NCI-H748 (cell line): ENCODE measurements around the gene MYO18A.
"Not testable (repeated sequence)": the region's sequence is repeated elsewhere in the genome, so short reads cannot be mapped to it uniquely, and the experiment has no call there.

Experiments
- DNase-seq: peaks from one replicate; lab custom pipeline; 2025; ENCODE audit not compliant: unreplicated experiment; lab: John Stamatoyannopoulos, UW

MYO18A gene

GRCh38 chr17:29180034-29180787, at the start of gene MYO18A:
Gene MYO18A, minus strand, starts transcription at chr17:29180398. Its CDS starts 13,458 bp downstream, at chr17:29166940.
- DNase-seq = peak; percentile 88

- DNase-seq = no peak
These were observed 45.2 kb upstream of the MYO18A start for GRCh38 chr17:29225396-29225795.

DNA sequence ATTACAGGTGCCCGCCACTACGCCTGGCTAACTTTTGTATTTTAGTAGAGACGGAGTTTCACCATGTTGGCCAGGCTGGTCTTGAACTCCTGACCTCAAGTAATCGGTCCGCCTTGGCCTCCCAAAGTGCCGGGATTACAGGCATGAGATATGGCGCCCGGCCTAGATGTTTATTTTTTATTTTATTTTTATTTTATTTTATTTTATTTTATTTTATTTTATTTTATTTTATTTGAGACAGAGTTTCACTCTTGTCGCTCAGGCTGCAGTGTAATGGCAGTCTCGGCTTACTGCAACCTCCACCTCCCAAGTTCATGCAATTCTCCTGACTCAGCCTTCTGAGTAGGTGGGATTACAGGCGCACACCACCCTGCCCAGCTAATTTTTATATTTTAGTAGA, 41.1 kb upstream of the MYO18A start:
- DNase-seq = not testable (repeated sequence)

- peak; percentile 79 for DNase-seq
These were observed 39.3 kb upstream of the MYO18A start for GRCh38 chr17:29219378-29220047.

DNA sequence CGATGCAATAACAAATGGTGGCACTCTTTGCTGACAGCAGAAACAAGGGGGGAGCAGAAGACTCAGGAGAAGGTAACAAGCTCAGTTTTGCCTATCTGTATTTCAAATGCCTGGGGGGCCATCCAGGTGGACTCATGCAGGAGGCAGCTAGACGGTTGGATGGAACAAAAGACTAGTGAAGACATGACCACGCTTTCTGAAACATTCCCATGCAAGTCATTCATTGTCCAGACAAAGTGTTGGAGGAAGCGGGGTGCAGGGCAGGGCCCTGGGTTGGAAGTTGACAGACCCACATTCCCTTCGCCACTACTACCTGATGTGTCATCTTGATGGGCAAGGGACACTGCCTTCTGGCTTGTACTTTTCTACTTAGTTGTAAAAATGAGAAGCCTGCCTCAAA, 36.7 kb upstream of the MYO18A start:
- DNase-seq = no peak

- no peak for DNase-seq
These were observed 36.0 kb upstream of the MYO18A start for GRCh38 chr17:29216181-29216580.

DNA sequence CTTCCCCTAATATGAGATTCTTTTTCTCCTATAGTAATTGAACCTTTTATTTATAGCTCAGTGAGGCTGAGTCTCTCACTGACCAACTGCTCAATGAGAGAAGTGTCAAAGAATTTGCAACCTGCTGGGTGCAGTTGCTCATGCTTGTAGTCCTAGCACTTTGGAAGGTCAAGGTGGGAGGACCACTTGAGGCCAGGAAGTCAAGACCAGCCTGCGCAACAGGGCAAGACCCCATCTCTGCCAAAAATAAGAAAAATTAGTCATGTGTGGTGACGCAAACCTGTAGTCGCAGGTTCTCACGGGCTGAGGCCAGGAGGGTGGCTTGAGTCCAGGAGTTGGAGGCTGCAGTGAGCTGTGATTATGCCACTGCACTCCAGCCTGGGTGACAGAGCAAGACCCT, 35.5 kb upstream of the MYO18A start:
- DNase-seq = no peak

DNA sequence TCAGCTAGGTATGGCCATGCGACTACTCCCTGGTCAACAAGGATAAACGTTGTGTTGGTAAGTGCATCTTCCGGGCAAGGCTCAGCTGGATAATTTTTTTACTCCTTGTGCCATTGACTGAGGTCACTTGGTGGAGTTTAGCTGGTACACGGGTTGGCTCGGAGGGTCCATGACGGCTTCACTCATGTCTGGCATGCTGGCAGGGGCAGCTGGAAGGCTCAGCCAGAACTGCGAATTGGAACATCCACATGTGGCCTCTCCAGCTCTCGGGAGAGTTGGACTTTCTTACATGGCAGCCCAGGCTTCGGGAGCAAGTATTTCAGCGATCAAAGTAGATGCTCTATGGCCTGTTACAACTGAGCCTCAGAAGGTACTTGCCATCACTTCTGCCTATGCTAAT, 35.0 kb upstream of the MYO18A start:
- DNase-seq = no peak

DNA sequence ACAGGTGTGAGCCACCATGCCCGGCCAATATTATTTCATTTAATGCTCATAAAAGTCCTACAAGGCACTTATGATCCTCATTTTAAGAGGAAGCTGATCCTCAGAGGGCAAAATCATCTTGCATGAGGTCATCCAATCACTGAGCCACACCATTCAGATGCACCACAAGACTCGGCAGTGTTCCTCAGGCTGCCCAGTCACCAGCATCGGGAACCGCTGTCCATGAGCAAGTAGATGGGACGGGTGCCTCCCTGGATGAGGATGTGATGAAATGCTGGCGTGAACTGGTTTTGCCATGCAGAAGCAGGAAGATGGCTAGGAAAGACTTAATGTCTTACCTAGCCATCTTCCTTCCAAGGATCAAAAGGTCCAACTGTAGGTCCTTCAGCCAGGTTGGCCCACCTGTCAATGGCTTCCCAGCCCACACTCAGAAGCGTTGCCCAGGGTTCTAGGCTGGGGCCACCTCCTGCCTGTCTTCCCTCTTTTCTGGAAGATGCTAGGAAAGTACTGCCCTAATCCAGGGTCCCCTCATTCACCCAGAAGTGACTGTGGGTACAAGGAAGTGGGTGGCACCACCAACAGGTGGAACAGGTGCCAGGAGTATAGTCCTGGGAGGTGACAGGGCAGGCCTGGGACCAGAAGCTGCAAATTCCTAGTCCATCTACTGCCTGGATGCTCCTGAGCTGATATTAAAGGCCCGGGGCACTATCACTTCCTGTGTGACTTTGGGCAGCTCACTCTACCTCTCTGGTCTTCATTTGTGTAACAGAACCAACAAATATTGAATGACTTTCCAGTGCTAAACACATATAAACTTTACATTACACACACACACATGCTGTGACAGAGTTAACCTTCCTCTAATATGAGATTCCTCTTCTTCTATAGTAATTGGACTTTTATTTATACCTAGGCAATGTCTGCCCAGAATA, 34.3 kb upstream of the MYO18A start:
- no peak for DNase-seq

- DNase-seq = no peak
These were observed 32.5 kb upstream of the MYO18A start for GRCh38 chr17:29212681-29213121.

DNA sequence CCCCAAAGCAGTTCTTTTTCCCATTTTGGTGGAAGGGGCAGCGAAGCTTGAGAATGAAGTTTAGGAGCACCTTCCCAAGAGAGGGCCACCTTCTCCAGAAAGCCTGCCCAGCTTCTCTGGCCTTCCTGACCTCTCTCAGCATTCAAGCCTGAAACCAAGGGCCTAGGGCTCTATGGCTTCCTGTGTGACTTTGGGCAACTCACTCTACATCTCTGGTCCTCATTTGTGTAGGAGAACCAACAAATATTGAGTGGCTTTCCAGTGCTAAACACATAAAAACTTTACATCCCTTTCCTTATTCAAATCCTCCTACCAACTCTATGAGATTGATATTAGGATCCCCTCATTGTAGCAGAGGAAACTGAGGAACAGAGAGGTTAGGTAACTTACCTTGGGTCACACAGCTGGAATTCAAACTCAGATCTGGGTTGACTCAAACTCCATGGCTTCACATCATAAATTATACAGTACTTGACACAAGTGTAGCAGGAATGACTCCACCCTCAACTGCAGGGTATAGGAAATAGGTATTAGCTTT, 32.0 kb upstream of the MYO18A start:
- DNase-seq = no peak

DNA sequence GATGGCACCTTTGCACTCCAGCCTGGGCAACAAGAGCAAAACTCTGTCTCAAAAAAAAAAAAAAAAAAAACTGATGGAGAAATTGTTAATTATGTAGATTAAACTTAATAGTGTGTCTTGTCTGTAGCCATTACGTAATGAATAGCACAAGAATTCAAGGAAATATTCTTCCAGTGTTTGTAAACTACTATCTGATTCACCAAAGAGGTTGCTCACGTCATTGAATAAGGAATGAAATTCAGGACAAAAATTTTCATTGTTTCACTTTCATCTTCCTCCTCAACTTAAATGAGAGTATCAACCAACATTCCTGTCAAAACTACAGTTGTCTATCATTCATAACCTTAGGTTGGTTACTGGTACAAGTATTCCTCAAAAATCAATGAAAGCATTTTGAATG, 30.7 kb upstream of the MYO18A start:
- no peak for DNase-seq

DNA sequence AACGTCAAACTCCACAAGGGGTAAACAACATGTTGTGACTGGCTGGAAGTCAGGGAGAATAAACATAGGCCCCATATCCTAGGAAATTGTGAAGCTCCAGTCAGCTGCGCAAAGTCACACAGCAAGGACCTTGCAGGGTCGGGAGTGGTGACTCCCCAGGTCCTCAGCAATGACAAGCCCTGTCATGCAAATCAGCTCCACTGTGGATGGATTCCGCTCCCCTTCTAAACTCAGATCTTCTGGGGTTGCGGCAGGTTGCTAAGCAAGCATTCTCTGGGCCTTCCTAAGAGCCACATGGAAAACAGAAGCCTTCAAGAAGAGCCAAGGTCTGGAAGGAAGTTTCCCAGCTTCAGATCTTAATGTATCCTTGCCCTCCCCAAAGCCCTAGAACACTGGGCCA, 28.9 kb upstream of the MYO18A start:
- no peak for DNase-seq

GRCh38 chr17:29207975-29208374, 27.8 kb upstream of the MYO18A start:
- DNase-seq = no peak

DNA sequence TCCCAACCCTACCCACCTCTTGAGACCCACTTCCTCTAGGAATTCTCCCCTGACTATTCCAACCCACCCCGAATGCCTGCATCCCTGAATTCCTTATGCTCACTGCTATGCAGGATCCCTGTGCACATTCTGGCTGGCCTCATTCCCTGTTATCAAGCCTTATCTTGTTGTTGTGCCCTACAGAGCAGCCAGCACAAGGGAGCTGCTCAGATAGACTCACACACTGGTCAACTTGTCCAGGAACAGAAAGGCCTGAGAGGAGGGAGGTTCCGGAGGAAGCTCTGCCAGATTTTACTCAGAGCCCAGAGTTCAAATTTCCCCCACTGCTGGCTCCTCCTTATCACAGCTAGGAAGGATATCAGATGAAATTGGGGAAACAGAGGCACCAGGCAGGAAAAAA, 24.8 kb upstream of the MYO18A start:
- DNase-seq = no peak

DNA sequence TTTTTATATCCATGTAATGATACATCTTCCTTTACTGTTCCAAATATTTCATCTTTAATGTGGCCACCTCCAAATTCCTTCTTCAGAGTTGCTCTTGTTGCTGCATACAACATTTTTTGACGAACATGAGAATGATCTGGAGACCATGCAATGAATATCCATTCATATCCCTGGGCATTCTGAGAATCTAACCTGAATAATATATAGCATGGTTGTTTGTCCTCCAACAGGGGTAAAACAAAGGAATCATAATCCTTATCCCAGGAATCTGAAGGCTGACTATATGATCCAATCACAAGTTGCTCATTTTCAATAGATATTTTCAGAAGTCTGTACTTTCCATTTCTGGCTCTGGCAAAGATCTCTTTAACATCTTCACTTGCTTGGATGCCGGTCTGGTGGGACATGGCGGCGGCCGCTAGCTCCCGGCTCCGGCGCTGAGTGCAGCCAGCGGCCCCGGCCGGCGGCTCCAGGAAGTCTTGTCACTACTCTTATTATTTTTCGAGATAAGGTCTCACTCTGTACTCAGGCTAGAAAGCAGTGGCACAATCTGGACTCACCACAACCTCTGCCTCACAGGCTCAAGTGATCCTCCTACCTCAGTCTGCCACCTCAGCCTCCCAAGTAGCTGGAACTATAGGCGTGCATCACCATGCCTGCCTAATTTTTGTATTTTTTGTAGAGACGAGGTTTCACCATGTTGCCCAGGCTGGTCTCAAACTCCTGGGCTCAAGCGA, 24.0 kb upstream of the MYO18A start:
- DNase-seq = not testable (repeated sequence)

DNA sequence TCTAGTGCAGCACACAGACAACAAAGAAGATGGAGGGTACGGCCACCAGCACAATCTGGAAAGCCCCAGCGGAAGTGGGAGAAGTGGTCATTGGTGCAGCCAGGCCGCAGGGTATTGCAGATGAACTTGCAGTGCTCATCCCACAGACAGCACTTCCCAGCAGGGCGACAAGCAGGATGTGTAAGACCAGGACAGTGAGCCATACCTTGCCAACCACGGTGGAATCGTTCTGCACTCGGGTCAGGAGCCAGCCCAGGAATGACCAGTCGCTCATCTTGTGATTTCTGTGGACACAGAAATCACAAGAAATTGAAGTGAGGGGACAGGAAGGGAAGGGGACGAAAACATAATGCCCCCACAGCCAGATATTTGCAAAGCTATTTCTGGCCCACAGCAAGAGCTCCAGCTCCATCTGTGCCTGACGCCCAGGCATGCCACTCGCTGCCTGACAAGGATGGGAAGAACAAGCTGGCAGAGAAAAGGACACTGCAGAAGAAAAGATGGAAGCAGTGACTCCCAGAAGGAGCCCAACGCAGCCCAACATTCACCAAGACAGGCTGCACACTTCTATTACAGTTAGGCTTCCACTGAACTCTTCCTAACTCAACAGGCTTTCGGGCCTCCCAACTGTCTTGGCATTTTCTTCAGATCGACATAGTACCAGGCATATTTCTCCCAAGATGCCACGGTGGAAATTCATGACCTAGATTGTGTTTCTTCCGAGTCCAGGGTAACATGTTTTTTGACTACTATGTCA, 17.5 kb upstream of the MYO18A start:
- no peak for DNase-seq

DNA sequence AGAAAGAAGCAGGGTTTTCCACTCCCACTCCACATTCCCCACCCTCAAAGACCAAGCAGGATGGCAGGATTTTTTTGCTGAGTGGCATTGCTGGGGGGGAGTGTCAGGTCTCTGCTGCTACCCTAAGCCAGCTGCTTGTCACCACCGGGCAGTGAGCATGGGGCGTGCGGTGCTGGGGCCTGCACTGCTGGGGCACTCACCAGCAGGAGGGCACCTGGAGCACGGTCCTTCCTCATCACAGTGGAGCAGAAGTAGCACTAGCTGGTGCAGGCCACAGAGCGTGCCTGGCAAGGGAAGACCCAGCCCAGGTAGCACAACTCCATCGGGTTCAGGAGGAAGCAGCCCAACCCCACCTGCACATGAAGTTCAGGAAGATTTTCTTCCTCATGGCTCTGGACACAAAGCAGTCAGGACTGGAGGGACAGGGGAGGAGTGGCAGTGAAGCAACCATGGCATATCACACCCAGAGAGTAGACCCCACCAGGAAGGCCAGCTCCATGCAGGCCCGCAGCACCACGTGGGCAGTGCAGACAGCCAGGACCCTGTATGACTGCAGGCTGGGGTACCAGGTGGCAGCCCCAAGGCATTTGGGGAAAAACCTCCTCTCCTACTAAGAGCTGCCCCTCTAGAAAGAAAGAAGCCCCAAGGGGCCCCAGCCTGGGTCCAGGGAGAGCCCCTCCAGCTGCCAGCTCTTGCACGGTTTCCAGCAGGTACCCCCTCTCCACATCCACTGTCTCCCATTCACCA, 16.7 kb upstream of the MYO18A start:
- DNase-seq = no peak

GRCh38 chr17:29195465-29196081, 15.4 kb upstream of the MYO18A start:
- DNase-seq = no peak
